Caco-2 (cell line): ENCODE results near the gene RIOK1. TPM values are rescaled to one million over a fixed set of nuclear protein-coding genes. Genes with fewer than 3 reads are reported as not detected.

Experiments used
- BruUV-seq: library from RNA; stranded (reverse); fragments of 400-500 nt; replicated peaks from 2 replicates; lab custom pipeline; 2021; lab: Mats Ljungman, UMichigan
- CTCF ChIA-PET: fragments of 300-600 bp; sonication (Branson Sonifier 250); formaldehyde crosslinking; loops from one replicate; lab custom pipeline; 2022; ENCODE audit warnings: antibody characterized with exemption; lab: Charles Lee
- POLR2A ChIA-PET: fragments of 300-600 bp; sonication (Branson Sonifier 250); formaldehyde crosslinking; loops from one replicate; lab custom pipeline; 2022; ENCODE audit warnings: antibody characterized with exemption; lab: Charles Lee
- DNase-seq, 2 experiments: peaks; one replicate each; pipeline versions ENCODE4 v3.0.0 to v3.0.0-alpha.2; 2020 to 2022
- H3K27me3 ChIP-seq: replicated peaks from 2 replicates; pipeline ENCODE4 v1.6.0; 2011; ENCODE audit warnings: low read length; ENCODE audit not compliant: control insufficient read depth, insufficient read depth
- H3K36me3 ChIP-seq: 2 replicates; pipeline ENCODE4 v1.5.1; 2011; ENCODE audit warnings: low read length; ENCODE audit not compliant: control insufficient read depth, insufficient read depth
- H3K4me1 ChIP-seq: fragments of 250-450 bp; sonication (Bioruptor Pico); 2 replicates; pipeline ENCODE4 v1.5.1; 2020; ENCODE audit warnings: mild to moderate bottlenecking
- H3K4me3 ChIP-seq: 2 replicates; pipeline ENCODE4 v1.5.1; 2011; ENCODE audit warnings: low read depth, mild to moderate bottlenecking, control low read depth, low read length
- H3K9me3 ChIP-seq: fragments of 250-450 bp; sonication (Bioruptor Pico); 2 replicates; pipeline ENCODE4 v1.5.1; 2020; ENCODE audit warnings: mild to moderate bottlenecking, moderate library complexity
- H3K27ac Mint-ChIP-seq: one replicate; pipeline ENCODE4 v1.8.0; 2022; ENCODE audit warnings: mixed read lengths; ENCODE audit not compliant: unreplicated experiment
- H3K27me3 Mint-ChIP-seq: one replicate; pipeline ENCODE4 v1.8.0; 2022; ENCODE audit warnings: mixed read lengths; ENCODE audit not compliant: insufficient read depth, unreplicated experiment
- H3K36me3 Mint-ChIP-seq: one replicate; pipeline ENCODE4 v1.8.0; 2022; ENCODE audit warnings: mild to moderate bottlenecking, mixed read lengths; ENCODE audit not compliant: insufficient read depth, unreplicated experiment
- H3K4me1 Mint-ChIP-seq: one replicate; pipeline ENCODE4 v1.8.0; 2022; ENCODE audit warnings: low read depth, mixed read lengths; ENCODE audit not compliant: unreplicated experiment
- H3K4me3 Mint-ChIP-seq: one replicate; pipeline ENCODE4 v1.8.0; 2022; ENCODE audit warnings: mild to moderate bottlenecking, moderate library complexity, mixed read lengths; ENCODE audit not compliant: unreplicated experiment
- H3K9me3 Mint-ChIP-seq: one replicate; pipeline ENCODE4 v1.8.0; 2022; ENCODE audit warnings: mixed read lengths; ENCODE audit not compliant: unreplicated experiment
- intact Hi-C: fragments of 100-400 bp; cut with micrococcal nuclease; formaldehyde crosslinking; loops from one replicate; pipeline ENCODE4 v1.10.0; 2022; ENCODE audit not compliant: unreplicated experiment
- total RNA-seq: library from RNA; stranded (reverse); gene quantifications from 2 replicates; pipeline ENCODE4 v1.2.3, GENCODE V29; 2022
- TF ChIP-seq, protein P1 (sequence below), 2 experiments: fragments of 200-600 bp in 1 of 2; IDR thresholded peaks; 1 replicate in 1 of 2; 2 replicates in 1 of 2; pipeline versions ENCODE4 v1.5.1 to v1.8.0; 2011 to 2022; ENCODE audit warnings: antibody characterized with exemption in 1 of 2, control low read depth in 1 of 2, inconsistent platforms in 1 of 2, low read depth in 1 of 2, low read length in 1 of 2, mild to moderate bottlenecking in 1 of 2, moderate library complexity in 1 of 2; ENCODE audit not compliant: insufficient read depth in 1 of 2, severe bottlenecking in 1 of 2, unreplicated experiment in 1 of 2

RIOK1 gene
- total RNA-seq, 1 experiment from 2014 or later: 36.1 TPM

DNA sequence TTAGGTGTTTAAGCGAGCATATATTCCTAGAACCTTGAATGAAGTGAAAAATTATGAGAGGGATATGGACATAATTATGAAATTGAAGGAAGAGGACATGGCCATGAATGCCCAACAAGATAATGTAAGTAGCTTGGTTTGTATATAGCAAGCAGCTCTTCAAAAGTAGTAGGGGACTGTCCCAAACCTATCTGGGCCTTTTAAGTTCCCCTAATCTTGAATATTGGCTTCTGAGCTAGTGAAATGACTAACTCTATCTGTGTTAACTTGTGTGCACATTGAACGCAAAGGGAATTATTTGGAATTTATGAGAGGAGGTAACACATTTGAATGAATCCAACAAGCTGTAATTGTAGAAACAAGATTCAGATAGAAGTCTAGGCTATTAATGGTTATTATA is 21.7 kb downstream of the RIOK1 start:
- no peak overlapping the region for H3K4me3 ChIP-seq
- BruUV-seq: no TSS peak
- Mint-ChIP-seq H3K9me3 (no peaks in the 10 kb centered on the region), H3K27ac (peak overlapping the region; percentile 81), H3K36me3 (peaks cover 86% of the 10 kb centered on the region), H3K27me3 (no peaks in the 10 kb centered on the region), H3K4me3 (no peak overlapping the region), H3K4me1 (peaks cover 46% of the 10 kb centered on the region)
- no peak for DNase-seq
- H3K9me3 ChIP-seq: no peaks in the 10 kb centered on the region
- H3K4me1 ChIP-seq: peaks cover 35% of the 10 kb centered on the region
- intact Hi-C loops: no loop called here
- 0 out of 2 replicates have a peak, but pooled peaks cover 2% of the 10 kb centered on the region for H3K36me3 ChIP-seq
- POLR2A ChIA-PET: no interaction called here
- TF ChIP-seq, protein P1, sequence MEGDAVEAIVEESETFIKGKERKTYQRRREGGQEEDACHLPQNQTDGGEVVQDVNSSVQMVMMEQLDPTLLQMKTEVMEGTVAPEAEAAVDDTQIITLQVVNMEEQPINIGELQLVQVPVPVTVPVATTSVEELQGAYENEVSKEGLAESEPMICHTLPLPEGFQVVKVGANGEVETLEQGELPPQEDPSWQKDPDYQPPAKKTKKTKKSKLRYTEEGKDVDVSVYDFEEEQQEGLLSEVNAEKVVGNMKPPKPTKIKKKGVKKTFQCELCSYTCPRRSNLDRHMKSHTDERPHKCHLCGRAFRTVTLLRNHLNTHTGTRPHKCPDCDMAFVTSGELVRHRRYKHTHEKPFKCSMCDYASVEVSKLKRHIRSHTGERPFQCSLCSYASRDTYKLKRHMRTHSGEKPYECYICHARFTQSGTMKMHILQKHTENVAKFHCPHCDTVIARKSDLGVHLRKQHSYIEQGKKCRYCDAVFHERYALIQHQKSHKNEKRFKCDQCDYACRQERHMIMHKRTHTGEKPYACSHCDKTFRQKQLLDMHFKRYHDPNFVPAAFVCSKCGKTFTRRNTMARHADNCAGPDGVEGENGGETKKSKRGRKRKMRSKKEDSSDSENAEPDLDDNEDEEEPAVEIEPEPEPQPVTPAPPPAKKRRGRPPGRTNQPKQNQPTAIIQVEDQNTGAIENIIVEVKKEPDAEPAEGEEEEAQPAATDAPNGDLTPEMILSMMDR (IDR thresholded peaks at IDR 0.05; ENCODE audit: insufficient read depth in 1 of 2, low read depth in 1 of 2, low read length in 1 of 2, severe bottlenecking in 1 of 2, unreplicated experiment in 1 of 2): no peak
- CTCF ChIA-PET: no interaction called here
- no peaks in the 10 kb centered on the region for H3K27me3 ChIP-seq

DNA sequence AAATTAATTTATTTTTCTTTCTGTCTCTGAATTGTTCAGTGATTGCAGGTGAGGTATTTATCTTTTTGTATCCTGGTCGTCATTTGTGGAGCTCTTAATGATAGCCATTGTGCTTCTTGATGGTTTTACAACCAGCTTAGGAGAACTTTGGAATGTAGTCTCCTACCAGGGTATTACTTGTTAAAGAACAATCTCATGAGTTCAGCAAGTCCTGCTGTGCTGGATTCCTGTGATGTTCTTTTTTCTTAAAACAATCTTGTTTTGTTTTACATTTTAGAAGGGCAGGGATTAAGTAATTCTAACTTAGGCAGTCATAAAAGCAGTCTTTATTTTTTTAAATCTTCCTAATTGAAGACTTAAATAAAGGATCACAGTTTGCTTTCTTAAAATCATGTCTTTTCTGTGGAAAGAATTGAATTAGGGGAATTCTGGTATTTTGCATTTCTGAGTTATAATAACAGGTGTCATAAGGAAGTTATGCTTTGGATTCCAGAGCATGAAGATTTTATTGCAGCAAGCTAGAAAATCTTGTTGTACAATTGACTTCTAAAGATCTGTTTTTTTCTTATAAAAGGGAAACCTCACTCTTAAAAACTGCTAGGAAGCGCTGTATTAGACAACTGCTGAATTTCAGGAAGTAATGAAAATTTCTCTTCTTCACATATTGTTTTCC is 23.7 kb downstream of the RIOK1 start:
- H3K4me3 Mint-ChIP-seq: peak overlapping the region; percentile 60
- no peaks in the 10 kb centered on the region for H3K9me3 ChIP-seq
- H3K27me3 ChIP-seq: no peaks in the 10 kb centered on the region
- H3K27ac Mint-ChIP-seq: peak overlapping the region; percentile 90
- ChIA-PET POLR2A (interaction anchor here (1.0 kb wide), 1 partner anchor 24 kb away, joined by 4 read pairs; the partner anchor contains the start of genes CAGE1 and RIOK1), CTCF (no interaction called here)
- no peaks in the 10 kb centered on the region for H3K27me3 Mint-ChIP-seq
- no peak overlapping the region for H3K4me3 ChIP-seq
- H3K4me1 ChIP-seq: peaks cover 46% of the 10 kb centered on the region
- 0 out of 2 replicates have a peak, but pooled peaks cover 2% of the 10 kb centered on the region for H3K36me3 ChIP-seq
- H3K4me1 Mint-ChIP-seq: peaks cover 53% of the 10 kb centered on the region
- TF ChIP-seq, protein P1 (IDR thresholded peaks at IDR 0.05; ENCODE audit: insufficient read depth in 1 of 2, low read depth in 1 of 2, low read length in 1 of 2, severe bottlenecking in 1 of 2, unreplicated experiment in 1 of 2): no peak
- no peaks in the 10 kb centered on the region for H3K9me3 Mint-ChIP-seq
- peak in 1 of 2 experiments; percentile 49 for DNase-seq
- no TSS peak for BruUV-seq
- intact Hi-C loops: no loop called here
- peaks cover 74% of the 10 kb centered on the region for H3K36me3 Mint-ChIP-seq

DNA sequence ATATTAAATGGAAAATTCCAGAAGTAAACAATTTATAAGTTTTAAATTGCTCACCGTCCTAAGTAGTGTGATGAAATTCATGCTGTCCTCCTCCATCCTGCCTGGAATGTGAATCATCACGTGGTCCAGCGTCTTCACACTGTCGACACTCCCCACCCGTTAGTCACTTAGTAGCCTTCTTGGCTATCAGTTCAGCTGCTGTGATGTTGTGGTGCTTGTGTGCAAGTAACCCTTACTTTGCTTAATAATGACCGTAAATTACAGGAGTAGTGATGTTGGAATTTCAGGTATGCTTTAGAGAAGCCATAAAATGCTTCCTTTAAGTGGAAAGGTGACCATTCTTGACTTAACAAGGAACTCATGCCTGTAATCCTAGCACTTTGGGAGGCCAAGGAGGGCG is 25.2 kb downstream of the RIOK1 start:
- no peaks in the 10 kb centered on the region for H3K9me3 Mint-ChIP-seq
- H3K36me3 Mint-ChIP-seq: peaks cover 61% of the 10 kb centered on the region
- peak overlapping the region; percentile 60 for H3K4me3 Mint-ChIP-seq
- Histone ChIP-seq H3K4me1 (peaks cover 58% of the 10 kb centered on the region), H3K4me3 (no peak overlapping the region), H3K9me3 (no peaks in the 10 kb centered on the region), H3K27me3 (no peaks in the 10 kb centered on the region), H3K36me3 (0 out of 2 replicates have a peak, but pooled peaks cover 2% of the 10 kb centered on the region)
- TF ChIP-seq, protein P1 (IDR thresholded peaks at IDR 0.05; ENCODE audit: insufficient read depth in 1 of 2, low read depth in 1 of 2, low read length in 1 of 2, severe bottlenecking in 1 of 2, unreplicated experiment in 1 of 2): no peak
- peaks cover 62% of the 10 kb centered on the region for H3K4me1 Mint-ChIP-seq
- intact Hi-C loops: loop anchor here (1.0 to 2.0 kb wide), 2 partner anchors 134 to 146 kb away; no protein-coding TSS in a partner anchor
- ChIA-PET POLR2A (no interaction called here), CTCF (no interaction called here)
- BruUV-seq: no TSS peak
- peak overlapping the region; percentile 90 for H3K27ac Mint-ChIP-seq
- peak; percentile 86 to 92 for DNase-seq
- no peaks in the 10 kb centered on the region for H3K27me3 Mint-ChIP-seq
